Endometrium (tissue), 2 donors: ENCODE results near the gene INTS6.

Experiments
- FAIRE-seq: peaks from 2 replicates; lab custom pipeline; 2012; peaks lifted over from hg19 to GRCh38; lab: Jason Lieb, UNC
- donor health status: control.
- donor health status: control.

Gene INTS6

DNA sequence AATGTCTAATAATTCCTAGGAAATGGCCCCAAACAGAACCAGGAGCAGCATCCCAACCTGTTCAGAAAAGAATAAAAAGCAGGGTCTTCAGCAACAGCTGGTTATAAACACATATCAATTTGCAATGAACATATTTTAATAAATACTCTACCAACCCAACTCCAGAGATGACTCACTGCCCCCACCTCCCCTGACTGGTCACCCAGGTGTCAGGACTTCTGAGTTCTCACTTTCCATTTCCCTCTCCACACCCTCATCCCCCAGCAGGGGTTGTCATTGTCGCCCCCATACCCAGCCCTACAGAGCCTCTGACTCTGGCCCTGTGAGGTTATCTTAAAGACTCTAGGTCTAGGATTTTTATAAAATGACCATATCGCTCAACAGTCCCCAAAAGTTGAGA lies 106.4 kb downstream of the INTS6 start:
- no peak for FAIRE-seq

DNA sequence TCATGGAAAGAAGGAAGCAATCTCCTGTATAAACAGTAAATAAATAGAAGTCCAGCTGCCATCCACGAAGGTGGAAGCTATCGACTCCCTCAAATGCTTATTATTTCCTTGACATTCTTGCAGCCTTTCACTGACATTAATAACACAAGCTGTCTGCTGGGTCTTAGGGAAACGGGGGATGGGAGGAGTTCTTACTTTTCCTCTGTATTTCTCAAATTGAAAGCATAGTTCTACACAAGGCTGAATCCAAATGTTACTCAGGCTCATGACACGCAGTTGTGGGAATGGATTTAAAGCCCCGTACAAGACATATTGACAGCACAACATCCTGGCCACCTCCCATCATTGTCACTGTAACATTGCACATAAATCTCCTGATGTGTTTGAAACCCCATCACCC lies 109.4 kb downstream of the INTS6 start:
- FAIRE-seq = no peak

DNA sequence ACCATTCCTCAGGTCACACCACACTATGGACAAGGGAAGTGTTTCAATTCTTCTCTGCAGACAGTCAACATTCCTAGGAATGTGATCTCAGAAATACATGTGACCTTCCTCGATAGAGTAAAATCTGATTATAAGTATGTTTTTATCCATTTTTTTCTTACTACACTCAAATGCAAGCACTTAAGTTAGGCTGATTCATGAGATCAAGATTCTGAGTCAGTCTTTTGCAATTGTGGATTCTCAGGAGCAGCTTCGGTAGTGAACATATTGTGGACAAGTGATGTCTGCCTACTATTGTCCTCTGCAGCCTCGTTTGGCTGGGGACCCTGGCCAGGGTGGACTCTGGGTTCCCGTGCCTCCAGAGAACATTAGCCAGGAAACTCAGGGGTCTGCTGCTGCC lies 110.1 kb downstream of the INTS6 start:
- no peak for FAIRE-seq

- FAIRE-seq = no peak
Observed at GRCh38 chr13:51341791-51342190, 111.0 kb downstream of the INTS6 start.

DNA sequence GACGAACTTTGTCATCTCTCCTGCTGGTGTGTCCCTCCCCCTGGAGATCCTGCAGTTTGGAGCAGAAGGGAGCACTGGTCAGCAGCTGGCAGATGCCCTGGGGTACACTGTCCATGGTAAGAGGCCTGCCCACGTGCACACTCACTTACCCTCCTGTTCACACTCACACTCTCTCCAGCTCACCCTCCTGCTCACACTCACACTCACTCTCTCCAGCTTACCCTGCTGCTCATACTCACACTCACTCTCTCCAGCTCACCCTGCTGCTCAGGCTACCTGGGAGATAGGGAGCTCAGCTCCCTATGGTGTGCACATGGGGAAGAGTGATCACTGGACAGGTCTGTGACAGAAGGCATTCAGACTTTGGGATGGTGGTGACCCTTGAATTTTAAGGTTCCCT lies 111.6 kb downstream of the INTS6 start:
- no peak for FAIRE-seq

- FAIRE-seq = no peak
Observed at GRCh38 chr13:51339952-51340732, 112.7 kb downstream of the INTS6 start.

DNA sequence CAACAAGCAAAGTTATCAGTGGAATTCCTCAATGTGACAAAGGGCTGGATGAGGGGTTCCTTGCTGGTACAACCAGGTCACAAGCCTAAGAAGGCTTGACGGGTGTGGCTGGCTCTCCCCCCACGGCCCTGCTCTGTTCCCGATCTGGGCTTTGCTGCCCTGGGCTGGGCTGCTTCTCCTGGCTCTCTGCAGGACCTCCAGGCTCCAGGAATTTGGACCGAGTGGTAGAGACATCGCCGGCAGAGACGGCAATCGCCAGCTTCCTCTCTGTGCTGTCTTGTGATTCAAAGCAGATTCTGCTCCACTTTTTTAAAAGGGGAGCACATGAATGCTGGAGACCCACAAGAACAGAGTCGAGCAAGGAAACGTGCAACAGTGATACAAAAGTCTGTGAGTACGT lies 113.5 kb downstream of the INTS6 start, which contains the start of gene SERPINE3:
Gene SERPINE3, plus strand, starts transcription at position 338 of the 400 bp plus-strand sequence. CDS start 1,401 bp downstream, outside the sequence.
- FAIRE-seq = no peak

- no peak for FAIRE-seq
Observed at GRCh38 chr13:51336746-51337145, 116.1 kb downstream of the INTS6 start.

GRCh38 chr13:51333826-51334225 lies 119.0 kb downstream of the INTS6 start:
- no peak for FAIRE-seq

DNA sequence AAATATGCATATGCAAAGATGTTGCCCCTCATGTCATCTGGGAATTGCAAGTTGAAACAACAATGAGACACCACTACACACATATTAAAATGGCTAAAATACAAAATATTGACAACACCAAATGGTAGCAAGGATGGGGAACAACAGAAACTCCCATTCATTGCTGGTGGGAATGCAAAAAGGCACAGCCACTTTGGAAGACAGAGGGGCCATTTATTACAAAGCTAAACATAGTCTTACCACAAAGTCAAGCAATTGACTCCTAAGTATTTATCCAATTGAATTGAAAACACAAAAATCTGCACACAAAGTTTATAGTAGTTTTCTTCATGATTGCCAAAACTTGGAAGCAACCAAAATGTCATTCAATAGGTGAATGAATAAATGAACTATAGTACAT lies 119.4 kb downstream of the INTS6 start:
- no peak for FAIRE-seq

GRCh38 chr13:51332566-51333361 lies 120.1 kb downstream of the INTS6 start:
- FAIRE-seq = no peak

DNA sequence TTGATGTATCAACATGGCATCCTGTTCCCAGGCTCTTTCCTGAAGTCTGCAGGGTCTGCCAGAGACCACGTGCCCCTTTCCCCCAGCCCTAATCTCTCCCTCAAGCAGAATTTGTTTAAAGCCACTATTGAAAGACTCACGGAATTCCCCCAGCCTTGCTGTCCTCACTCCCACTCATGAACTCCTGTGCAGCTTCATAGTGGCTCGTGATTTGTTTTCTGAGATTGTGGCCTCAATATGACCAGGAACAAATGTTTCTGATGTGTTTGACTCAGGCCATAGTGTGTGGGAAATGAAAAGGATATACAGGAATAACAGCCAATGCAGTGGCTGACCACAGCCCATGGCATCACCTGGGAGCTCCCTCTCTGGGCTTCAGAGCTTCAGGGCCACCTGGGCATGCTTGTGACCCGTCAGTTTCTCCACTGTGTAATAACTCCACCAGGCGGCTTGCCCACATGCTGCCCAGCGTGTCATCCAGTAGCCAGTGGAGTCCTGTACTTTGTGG lies 121.4 kb downstream of the INTS6 start:
- FAIRE-seq = no peak

GRCh38 chr13:51330791-51331190 lies 122.0 kb downstream of the INTS6 start:
- FAIRE-seq = no peak

DNA sequence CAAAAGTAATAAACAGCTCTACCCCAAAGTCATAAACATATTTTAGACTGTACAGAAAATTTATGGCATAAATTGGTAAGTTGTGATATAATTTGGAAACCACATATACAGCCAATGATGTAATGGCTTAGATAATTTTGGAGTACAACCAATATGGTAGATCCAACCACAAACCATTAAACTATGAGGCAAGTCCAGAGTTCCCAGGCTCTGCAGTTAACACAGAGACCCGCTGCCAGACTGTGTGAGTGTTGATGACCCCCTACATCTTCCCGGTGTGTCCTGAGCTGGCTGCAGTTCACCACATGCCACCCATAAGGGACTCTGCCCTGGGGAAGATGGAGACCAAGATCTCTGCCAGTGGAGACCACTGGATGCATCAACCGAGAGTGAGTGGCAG lies 123.2 kb downstream of the INTS6 start:
- FAIRE-seq = no peak

GRCh38 chr13:51328488-51328887 lies 124.3 kb downstream of the INTS6 start:
- no peak for FAIRE-seq

DNA sequence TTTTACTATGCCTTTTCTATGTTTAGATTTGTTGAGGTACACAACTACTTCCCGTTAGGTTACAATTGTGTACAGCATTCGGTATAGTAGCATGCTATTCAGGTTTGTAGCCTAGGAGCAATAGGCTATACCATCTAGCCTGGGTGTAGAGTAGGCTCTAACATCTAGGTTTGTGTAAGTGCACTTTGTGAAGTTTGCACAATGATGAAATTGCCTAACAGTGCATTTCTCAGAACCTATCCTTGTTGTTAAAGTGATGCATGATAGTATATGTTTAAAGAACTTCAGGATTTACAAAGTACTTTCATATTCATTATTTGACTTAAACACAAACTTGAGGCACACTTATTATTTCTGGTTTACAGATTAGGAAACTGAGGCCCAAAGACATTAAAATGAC lies 124.9 kb downstream of the INTS6 start:
- FAIRE-seq = no peak

- no peak for FAIRE-seq
Observed at GRCh38 chr13:51326777-51327176, 126.1 kb downstream of the INTS6 start.

DNA sequence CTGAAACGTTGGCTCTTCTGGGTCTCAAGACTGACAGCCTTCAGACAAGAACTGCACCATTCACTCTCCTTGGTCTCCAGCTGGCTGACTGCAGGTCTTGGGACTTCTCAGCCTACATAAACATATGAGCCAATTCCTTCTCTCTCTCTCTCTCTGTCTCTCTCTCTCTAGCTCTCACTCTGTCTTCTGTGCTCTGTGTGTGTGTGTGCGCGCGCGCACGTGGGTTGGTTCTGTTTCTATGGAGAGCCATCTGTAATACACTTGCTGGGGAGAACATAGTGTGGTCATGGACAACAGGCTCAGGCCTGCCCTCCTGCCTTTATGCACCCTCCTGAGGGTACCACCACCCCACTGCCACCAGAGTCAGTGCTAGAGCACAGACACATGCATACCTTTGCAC lies 127.0 kb downstream of the INTS6 start:
- no peak for FAIRE-seq

- no peak for FAIRE-seq
Observed at GRCh38 chr13:51324714-51325420, 128.0 kb downstream of the INTS6 start.

DNA sequence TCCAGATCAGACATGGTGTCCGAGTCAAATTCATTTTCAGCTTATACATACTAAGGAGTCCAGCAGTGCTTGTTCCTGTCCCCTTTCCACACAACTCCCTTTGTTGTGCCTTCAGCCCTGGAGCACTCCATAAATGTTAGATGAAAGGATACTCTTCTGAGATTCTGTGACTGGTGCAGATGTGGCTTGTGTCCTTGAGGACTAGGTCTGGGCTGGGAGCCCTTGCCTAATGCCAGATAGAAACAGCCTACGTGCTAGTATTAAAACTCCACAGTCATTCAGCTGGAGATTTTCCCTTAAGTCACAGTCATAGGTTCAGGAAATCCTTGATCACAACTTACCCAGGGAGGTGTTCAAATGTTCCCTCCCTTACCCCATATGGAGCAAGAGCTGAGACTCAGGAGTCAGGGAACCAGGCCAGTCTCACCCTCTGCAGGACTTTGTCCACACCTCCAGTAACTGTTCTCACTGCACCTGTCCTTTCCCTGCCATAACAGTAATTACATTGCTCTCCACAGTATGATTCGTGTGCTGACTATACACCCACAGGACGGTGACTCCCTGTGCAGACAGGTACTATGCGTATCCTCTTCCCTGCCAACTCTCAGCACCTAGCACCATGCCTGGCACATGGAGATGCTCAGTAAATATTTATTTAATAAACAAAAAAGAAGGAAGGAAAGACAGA lies 128.9 kb downstream of the INTS6 start:
- FAIRE-seq = no peak

DNA sequence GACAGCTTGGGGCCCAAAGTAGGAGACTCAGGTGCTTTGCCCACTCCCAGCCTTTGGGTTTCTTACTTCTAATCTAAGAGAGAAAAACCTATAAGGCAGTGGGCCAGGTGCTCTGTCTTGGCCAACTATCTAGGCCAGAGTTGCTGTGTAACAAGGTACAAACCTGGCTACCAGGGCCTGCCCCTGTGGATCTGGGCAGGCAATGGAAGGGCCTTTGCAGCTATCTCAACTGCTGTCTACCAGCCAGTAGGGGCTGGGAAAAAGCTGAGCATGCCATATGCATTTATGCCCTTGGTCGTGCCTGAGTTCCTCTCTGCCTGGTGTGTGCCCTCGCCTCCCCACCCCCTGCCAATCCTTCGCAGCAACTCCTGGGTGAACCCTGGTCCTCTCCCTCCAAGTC lies 130.0 kb downstream of the INTS6 start:
- FAIRE-seq = no peak

DNA sequence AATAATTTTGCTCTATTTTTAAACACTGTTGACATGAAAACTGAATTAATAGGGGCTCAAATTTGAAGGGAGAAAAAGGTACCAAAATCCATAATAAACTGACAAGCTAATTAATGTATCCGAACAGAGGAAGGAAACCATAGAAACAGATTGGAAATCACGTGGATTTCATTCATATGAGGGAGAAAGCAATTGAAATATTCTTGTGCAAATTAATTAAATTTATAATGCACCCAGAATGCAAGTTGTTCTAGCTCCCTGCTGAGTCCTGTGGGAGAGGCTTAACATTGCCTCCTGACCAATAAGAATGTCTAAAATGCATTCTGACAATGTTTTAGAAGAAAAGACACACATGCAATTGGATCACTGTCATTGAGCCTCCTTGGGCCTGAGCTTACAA lies 131.0 kb downstream of the INTS6 start:
- FAIRE-seq = no peak
